Measurements from ENCODE around the gene NLRP10.

Gene NLRP10

DNA sequence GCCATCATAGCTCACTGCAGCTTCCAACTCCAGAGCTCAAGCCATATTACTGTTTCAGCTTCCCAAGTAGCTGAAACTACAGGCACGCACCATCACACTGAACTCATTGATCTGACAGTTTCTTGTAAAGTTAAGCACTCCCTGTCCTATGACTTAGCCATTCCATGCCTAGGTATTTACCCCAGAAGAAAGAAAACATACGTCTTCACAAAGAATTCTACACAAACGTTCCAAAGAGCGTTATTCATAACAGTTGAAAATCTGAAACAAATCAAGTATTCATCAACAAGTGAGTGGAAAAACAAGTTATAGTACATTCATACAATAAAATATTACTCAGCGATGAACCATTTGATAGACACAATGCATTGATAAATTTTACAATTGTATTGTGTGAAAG, 7.8 kb upstream of the NLRP10 start:
- no peak for DNase-seq (ENCODE audit: low read depth)

DNA sequence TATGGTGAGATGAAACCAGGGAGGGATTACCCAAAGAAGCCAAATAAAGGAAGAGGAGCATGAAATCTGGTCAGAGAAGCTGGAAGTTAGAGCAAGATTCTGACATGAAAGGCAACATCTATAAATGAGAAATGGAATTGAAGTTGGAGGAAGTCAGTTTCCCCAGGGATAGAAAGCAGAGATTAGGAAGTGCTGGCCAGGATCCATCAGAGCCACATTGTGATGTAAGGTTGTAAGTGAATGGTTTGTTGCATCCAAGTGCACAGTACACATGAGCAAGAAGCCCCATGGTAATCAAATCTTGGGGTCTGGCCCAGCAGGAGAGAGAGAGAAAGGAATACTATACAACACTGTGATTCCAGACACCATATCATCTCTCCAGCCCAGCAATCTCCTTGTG, 6.6 kb upstream of the NLRP10 start:
- DNase-seq (ENCODE audit: low read depth), result no peak

- DNase-seq (ENCODE audit: low read depth), result no peak
Measured at GRCh38 chr11:7969756-7970646, 4.8 kb upstream of the NLRP10 start.

DNA sequence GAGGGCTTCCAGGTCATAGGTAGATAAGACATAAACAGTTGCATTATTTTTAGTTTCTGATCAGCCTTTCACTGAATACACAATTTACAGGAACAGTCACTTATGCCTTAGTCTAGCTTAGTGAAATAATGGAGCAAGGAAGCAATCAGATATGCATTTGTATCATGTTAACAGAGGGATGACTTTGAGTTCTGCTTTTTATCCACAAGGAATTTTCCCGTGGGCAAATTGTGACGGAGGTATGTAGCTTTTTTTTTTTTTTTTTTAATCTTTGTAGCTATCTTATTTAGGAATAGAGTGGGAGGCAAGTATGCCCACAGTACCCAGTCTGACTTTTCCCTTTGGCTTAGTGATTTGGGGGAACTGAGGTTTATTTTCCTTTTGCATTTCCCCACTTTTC, 3.4 kb upstream of the NLRP10 start:
- no peak for DNase-seq (ENCODE audit: low read depth)

- peak; percentile 51 for DNase-seq (ENCODE audit: low read depth)
Measured at GRCh38 chr11:7967826-7968225, 2.6 kb upstream of the NLRP10 start.

GRCh38 chr11:7967097-7967496, 1.9 kb upstream of the NLRP10 start:
- DNase-seq (ENCODE audit: low read depth), result no peak

DNA sequence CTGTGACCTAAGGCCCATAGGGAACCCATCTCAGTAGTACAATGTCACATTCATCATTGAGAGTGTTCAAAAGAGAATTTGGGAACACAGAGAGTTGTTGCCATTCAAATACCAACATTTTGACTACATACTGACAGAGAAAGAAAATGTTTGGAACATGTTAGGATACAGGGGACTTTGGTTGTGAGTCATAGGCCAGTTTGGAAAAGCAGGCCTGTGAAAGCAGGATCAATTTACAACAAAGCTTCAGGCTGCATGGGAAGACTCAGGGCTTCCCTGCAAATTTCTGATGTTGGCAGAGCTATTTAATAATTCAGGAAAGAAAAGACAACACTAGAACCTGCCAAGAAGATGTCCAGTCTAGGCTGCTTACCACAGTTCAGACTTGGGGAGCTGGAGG, 374 bp downstream of the NLRP10 start:
- DNase-seq (ENCODE audit: low read depth), result no peak

- DNase-seq (ENCODE audit: low read depth), result no peak
Measured at GRCh38 chr11:7964261-7964660, 986 bp downstream of the NLRP10 start.

- no peak for DNase-seq (ENCODE audit: low read depth)
Measured at GRCh38 chr11:7955191-7955590, 10.1 kb downstream of the NLRP10 start.

- DNase-seq (ENCODE audit: low read depth), result no peak
Measured at GRCh38 chr11:7949934-7950333, 15.3 kb downstream of the NLRP10 start.

- no peak for DNase-seq (ENCODE audit: low read depth)
Measured at GRCh38 chr11:7944123-7944522, 21.1 kb downstream of the NLRP10 start.

DNA sequence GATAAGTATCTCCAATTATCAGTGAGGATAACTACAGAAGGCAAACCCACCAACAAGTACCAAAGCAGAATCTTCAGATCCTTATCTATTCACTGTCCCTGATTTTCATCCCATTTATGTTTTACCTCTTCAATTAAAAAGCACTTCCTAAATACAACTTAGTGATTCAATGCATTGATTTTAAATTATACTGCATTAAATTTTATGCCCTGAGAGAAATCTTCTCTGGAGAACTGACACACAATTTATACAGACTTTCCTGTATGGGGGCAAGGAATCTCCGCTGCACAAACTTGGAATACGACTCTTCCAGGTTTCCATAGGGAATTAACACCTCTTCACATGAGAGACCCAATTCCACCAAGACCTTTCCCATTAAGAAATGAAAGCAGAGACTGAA, 23.6 kb downstream of the NLRP10 start, which contains the start of gene OR10A3:
Gene OR10A3, minus strand, starts transcription at position 101 of the 400 bp plus-strand sequence. CDS start 2,188 bp downstream, outside the sequence.
- DNase-seq (ENCODE audit: low read depth), result no peak

DNA sequence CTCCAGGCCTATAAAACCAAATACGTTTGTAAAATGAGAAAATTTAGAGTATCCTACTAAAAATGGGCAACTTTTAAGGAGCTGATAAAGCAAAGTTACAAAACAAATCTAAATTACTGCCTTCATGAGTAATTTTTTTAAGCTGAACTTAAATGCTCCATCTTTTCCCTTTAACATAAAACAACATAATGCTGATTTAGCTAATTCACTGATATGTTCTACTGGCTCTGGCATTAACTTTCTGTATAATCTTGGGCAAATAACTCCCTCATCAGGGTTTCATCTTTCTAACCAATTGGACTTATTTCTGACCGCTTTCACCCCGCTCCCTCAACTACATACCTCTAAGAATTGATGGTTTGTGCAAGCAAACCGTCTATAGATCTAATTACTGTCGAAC, 24.1 kb downstream of the NLRP10 start:
- no peak for DNase-seq (ENCODE audit: low read depth)

DNA sequence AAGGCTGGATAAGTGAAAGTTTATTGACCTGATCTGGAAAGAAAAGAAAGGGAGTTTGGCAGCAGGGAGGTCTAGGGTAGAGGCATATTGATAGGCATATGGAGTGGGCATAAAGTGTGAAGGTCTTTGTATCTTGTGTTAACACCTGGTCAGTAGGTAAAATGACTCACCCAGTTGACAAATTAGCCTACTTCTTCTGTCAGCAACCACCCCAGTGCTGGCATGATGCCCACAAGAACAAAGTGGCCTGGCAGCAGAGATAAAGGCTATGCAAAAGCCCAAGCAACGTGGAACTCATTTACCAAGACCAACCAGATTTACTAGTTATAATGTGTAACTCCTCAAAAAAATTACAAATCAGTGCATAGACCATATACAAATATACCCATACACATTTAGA, 28.6 kb downstream of the NLRP10 start:
- no peak for DNase-seq (ENCODE audit: low read depth)

- no peak for DNase-seq (ENCODE audit: low read depth)
Measured at GRCh38 chr11:7931168-7931567, 34.1 kb downstream of the NLRP10 start, which contains the start of gene OR10A6. TSS of gene OR10A6 (minus strand) at chr11:7931268. CDS start at chr11:7928662, 2,606 bp downstream.

- peak; percentile 66 for DNase-seq (ENCODE audit: low read depth)
Measured at GRCh38 chr11:7927635-7928034, 37.6 kb downstream of the NLRP10 start.

DNA sequence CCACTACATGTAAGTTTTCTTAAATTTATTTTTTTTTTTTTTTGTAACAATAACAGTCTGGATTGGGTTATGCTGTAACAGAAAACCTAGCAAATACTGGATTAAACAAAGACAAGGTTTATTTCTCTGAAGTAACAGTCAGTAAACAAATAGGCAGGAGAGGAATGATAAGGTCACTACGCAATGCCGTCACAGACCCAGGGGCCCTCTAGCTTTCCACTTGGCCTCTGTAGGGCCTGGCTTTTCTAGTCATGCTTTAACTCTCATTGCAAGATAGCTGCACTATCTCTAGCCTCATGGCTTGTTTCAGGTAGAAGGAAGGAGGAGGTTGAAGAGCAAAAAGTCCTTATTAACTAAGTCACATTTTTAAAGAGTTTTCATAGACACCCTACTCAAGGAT, 40.7 kb downstream of the NLRP10 start:
- no peak for DNase-seq (ENCODE audit: low read depth)

DNA sequence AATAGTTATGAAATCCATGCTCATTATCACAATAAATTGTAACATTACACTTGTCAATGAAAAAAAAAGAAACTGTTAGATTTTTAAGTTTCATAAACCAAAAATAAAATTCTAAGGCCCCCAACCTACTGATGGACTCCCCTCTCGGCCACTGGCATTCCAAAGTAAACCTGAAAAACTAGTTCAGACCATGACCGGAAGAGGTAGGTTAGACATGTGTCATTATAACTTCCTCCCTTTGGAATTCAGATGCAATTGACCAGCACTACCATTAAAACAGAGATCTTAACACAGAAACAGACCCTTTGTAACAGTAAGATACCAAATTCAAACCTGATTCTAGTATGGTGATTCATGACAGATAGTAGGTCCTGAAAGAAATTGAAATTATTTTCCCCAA, 47.1 kb downstream of the NLRP10 start:
- DNase-seq (ENCODE audit: low read depth), result no peak
